HG03025 (cell line): Measurements from ENCODE around the gene ZNF860.
"Not testable (repeated sequence)": the region's sequence is repeated elsewhere in the genome, so short reads cannot be mapped to it uniquely, and the experiment has no call there.

Experiments used
- ATAC-seq: cut with Tn5 transposase; IDR thresholded peaks from one replicate; pipeline ENCODE4 v1.9.1; 2021; ENCODE audit warnings: mild to moderate bottlenecking, moderate library complexity; ENCODE audit not compliant: unreplicated experiment, low FRiP score

Gene ZNF860

DNA sequence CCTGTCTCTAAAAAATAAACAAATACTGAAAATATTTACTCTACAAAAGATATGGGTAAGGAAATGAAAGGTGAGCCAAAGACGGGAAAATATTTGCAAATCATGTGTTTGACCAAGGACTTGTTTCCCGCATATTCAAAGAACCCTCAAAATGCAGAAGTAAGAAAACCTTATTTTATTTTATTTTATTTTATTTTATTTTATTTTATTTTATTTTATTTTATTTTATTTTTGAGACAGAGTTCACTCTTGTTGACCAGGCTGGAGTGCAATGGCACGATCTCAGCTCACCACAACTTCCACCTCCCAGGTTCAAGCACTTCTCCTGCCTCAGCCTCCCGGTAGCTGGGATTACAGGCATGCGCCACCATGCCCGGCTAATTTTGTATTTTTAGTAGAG lies 11.4 kb downstream of the ZNF860 start:
- not testable (repeated sequence) for ATAC-seq

- ATAC-seq = no peak
These were observed 12.3 kb downstream of the ZNF860 start for GRCh38 chr3:31993843-31994242.

DNA sequence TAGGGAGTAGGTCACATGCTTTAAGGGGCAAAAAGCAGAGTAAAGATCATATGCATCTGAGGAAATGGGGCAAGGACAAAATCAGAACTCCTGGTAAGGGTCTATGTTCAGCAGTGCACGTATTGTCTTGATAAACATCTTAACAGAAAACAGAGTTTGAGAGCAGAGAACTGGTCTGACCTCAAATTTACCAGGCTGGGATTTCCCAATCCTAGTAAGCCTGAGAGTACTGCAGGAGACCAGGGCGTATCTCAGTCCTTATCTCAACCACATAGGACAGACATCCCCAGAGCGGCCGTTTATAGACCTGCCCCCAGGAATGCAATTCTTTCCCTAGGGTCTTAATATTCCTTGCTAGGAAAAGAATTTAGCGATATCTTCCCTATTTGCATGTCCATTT lies 13.5 kb downstream of the ZNF860 start:
- ATAC-seq = not testable (repeated sequence)

GRCh38 chr3:31996195-31996594 lies 14.6 kb downstream of the ZNF860 start:
- no peak for ATAC-seq

GRCh38 chr3:31997500-31997899 lies 15.9 kb downstream of the ZNF860 start:
- ATAC-seq = no peak

- no peak for ATAC-seq
These were observed 18.4 kb downstream of the ZNF860 start for GRCh38 chr3:31999907-32000439.

- no peak for ATAC-seq
These were observed 19.3 kb downstream of the ZNF860 start for GRCh38 chr3:32000877-32001276.

DNA sequence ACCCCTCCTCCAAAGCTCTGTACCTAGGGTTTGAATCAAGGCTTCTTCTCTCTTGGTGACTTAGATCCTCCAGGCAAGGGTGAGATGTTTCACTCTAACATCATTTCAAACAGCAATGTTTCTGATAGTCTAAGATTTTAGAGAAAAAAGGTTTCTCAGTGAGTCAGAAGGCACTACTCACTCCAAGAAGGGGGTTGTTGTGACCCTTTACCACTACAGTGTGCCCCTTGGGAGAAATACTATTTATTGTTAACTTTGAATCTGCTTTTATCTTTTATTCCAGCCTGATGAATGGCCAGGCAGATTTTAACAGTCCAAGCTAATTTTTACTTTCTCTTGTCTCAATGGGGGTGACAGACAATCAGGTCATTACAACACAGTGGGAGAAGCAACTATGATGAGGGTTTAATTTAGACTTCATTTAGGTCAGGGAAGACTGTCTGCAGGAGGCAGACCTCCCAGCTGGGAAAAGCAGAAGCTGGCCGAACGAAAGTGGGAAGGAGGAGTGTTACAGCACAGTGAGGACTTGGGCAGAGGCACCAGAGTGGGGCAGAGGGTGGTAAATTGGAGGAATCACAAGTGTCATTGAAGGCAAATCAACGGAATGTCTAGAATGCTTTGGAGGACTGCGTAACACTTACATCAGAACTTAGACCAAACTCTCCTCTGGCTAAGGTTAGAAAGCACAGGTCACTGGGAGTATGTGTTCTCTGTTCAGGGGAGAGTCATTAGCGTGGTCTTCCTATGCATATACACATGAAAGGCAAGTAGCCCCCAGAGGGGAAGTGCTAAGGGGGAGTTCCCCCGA lies 21.2 kb downstream of the ZNF860 start:
- no peak for ATAC-seq

DNA sequence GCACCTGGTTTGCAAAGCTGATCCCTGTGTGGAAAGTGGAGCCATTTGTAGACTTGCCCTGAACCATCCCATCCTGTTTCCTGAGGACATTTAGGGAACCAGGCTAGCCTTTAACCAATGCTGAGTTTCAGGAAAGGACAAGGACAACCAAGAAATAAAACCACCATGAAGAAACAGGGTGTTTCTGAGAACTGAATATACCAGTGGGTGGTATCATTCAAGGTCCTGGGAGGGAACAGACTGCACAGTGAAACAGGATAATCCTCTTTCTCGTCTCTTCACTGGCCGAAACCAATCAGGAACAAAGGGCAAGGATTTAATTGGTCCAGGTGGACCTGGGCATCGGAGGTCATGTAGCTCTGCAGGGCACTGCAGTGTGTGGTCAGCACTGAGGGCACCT lies 21.8 kb downstream of the ZNF860 start:
- no peak for ATAC-seq

- ATAC-seq = no peak
These were observed 22.7 kb downstream of the ZNF860 start for GRCh38 chr3:32004113-32004765.

- ATAC-seq = no peak
These were observed 27.6 kb downstream of the ZNF860 start for GRCh38 chr3:32009101-32009500.

GRCh38 chr3:32009957-32010356 lies 28.4 kb downstream of the ZNF860 start:
- ATAC-seq = no peak

GRCh38 chr3:32010699-32011098 lies 29.1 kb downstream of the ZNF860 start:
- not testable (repeated sequence) for ATAC-seq

- not testable (repeated sequence) for ATAC-seq
These were observed 34.1 kb downstream of the ZNF860 start for GRCh38 chr3:32015638-32016037.

DNA sequence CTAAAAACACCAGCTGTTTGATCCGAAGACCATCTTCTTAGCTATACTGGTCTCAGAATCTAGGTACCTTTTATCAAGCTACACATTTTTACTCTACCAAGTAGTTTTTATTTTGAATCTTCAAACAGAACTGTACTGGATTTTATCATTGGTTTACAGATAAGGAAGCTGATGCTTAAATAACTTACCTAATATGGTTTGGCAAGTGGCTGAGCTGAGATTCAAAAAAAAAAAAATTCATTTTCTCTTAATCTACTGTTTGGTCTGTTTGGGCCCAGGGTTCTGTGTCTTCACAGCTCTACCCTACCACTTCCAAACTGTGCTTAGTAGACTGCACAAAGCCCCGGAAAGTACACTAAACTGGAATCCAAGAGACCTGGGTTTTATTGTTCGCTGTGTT lies 35.7 kb downstream of the ZNF860 start:
- no peak for ATAC-seq

DNA sequence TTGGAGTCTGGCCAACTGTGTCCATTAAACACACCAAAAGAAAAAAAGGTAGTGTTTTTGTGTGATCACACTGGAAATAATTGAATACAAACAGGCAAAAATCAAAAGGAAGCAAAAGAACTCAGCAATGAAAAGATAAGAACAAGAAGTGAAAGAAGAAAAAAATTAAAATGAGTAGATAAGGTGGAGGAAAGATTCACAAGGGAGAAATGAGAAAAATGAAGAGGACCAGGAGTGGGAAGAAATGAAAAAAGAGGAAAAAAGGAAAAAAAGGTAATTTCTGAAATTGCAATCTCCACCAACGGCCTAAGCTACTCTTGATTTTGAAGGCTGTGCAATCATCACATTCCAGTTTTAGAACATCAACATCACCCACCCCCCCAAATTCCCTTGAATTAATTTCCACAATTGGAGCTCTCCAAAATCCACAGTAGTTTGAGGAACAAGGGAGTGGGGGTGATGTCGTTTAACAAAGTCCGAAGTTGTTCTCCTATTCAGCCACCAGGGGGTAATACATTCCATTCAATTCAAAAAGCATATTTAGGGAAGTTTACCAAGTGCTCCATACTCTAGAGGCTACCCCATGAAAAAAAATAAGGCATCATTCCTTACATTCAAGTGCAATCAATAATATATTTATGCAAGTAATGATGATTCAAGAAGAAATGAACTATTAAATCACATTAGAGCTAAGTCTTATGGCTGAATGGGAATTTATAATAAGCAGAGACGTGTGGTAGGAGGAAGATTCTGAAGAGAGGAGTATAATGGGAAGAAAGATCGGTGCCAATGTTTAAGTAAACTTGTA lies 37.4 kb downstream of the ZNF860 start:
- ATAC-seq = no peak

- no peak for ATAC-seq
These were observed 39.6 kb downstream of the ZNF860 start for GRCh38 chr3:32021155-32021554.

GRCh38 chr3:32021748-32022147 lies 40.2 kb downstream of the ZNF860 start:
- ATAC-seq = no peak

DNA sequence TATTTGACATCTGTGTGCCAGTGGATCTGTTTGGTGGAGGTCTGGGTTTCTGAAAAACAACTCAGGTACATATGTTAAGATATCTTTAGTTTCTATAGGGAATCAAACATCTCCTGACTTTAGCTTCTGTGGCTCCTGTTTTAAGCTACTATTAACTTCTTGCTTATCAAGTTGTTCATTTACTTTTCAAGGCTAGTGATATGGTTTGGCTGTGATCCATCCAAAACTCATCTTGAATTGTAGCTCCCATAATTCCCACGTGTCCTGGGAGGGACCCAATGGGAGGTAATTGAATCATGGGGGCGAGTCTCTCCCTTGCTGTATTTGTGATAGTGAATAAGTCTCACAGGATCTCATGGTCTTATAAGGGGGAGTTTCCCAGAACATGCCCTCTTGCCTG lies 41.4 kb downstream of the ZNF860 start:
- no peak for ATAC-seq

- no peak for ATAC-seq
These were observed 45.0 kb downstream of the ZNF860 start for GRCh38 chr3:32026593-32026992.

- no peak for ATAC-seq
These were observed 56.4 kb downstream of the ZNF860 start for GRCh38 chr3:32037932-32038267.
